Smooth muscle cell (in vitro differentiated cells): Measurements from ENCODE around the gene ZNF536. TPM values are rescaled to one million over a fixed set of nuclear protein-coding genes. Genes with fewer than 3 reads are reported as not detected.

Source experiments
- DNase-seq: peaks from one replicate; lab custom pipeline; 2025; ENCODE audit not compliant: unreplicated experiment; lab: John Stamatoyannopoulos, UW
- H2AFZ ChIP-seq: fragments of 200-600 bp; sonication (generic); 2 replicates; pipeline ENCODE4 v1.6.0; 2016; ENCODE audit warnings: antibody characterized with exemption, low read depth, mild to moderate bottlenecking
- H3F3A ChIP-seq: fragments of 200-600 bp; sonication (generic); 2 replicates; pipeline ENCODE4 v1.6.0; 2017; ENCODE audit warnings: antibody characterized with exemption, low read depth
- H3K27ac ChIP-seq: fragments of 200-600 bp; sonication (generic); 2 replicates; pipeline ENCODE4 v1.5.1; 2016; ENCODE audit warnings: low read depth, mild to moderate bottlenecking
- H3K27me3 ChIP-seq: fragments of 200-600 bp; sonication (generic); 2 replicates; pipeline ENCODE4 v1.6.1; 2016; ENCODE audit warnings: low read depth, mild to moderate bottlenecking
- H3K36me3 ChIP-seq: fragments of 200-600 bp; sonication (generic); 2 replicates; pipeline ENCODE4 v1.5.1; 2016; ENCODE audit warnings: low read depth
- H3K4me1 ChIP-seq: fragments of 200-600 bp; sonication (generic); 2 replicates; pipeline ENCODE4 v1.5.1; 2016; ENCODE audit warnings: low read depth
- H3K4me2 ChIP-seq: fragments of 200-600 bp; sonication (generic); 2 replicates; pipeline ENCODE4 v1.6.0; 2016; ENCODE audit warnings: mild to moderate bottlenecking
- H3K4me3 ChIP-seq: fragments of 200-600 bp; sonication (generic); 2 replicates; pipeline ENCODE4 v1.5.1; 2016; ENCODE audit warnings: mild to moderate bottlenecking
- H3K79me2 ChIP-seq: fragments of 200-600 bp; sonication (generic); 2 replicates; pipeline ENCODE4 v1.6.0; 2016; ENCODE audit warnings: low read depth, mild to moderate bottlenecking
- H3K9ac ChIP-seq: fragments of 200-600 bp; sonication (generic); 2 replicates; pipeline ENCODE4 v1.6.0; 2016; ENCODE audit warnings: low read depth
- H3K9me3 ChIP-seq: fragments of 200-600 bp; sonication (generic); replicated peaks from 2 replicates; pipeline ENCODE4 v1.5.1; 2016; ENCODE audit warnings: low read depth
- H4K20me1 ChIP-seq: fragments of 200-600 bp; sonication (generic); 2 replicates; pipeline ENCODE4 v1.6.0; 2016; ENCODE audit warnings: low read depth
- WGBS: methylation state at CpG from one replicate; pipeline ENCODE4 v1.1.7; 2016; ENCODE audit warnings: low lambda C conversion rate; 5-methylcytosine and 5-hydroxymethylcytosine counted together
- polyA plus RNA-seq: library from polyadenylated mRNA; unstranded; fragments of >200 nt; fragmentation: Nextera tagmentation; extraction: Ambion mirVana; gene quantifications from 2 replicates; pipeline ENCODE4 v1.2.1, GENCODE V29; 2016
- total RNA-seq: library from RNA; depleted of rRNA; stranded (reverse); fragments of >200 nt; gene quantifications from 2 replicates; pipeline ENCODE4 v1.2.3, GENCODE V29; 2014
- TF ChIP-seq, protein P1 (sequence below): fragments of 200-600 bp; sonication (generic); IDR thresholded peaks from 2 replicates; pipeline ENCODE4 v1.5.1; 2017; ENCODE audit warnings: borderline replicate concordance, mild to moderate bottlenecking, antibody characterized with exemption; ENCODE audit not compliant: insufficient read depth, poor library complexity, severe bottlenecking

ZNF536 gene
- total and polyA plus RNA-seq, 2 experiments from 2014 or later, result not detected

DNA sequence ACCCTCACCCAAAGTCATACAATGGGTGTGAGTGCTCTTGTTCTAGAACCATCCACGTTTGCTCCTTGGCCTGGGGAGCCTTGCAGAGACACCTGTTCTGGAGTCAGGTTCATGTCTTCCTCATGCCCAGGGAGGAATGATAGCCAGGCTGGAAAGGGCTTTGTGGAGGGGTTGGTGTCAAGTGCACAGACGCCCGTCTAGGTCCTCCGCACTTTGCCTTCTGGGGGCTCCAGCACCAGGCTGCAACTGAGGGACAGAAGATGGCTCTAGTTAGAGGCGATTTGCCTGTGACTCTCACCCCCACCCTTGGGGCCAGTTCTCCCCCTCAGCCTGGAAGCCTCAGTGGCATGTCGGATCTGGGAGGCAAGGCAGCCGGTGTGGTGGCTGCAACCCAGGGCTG lies 47.2 kb upstream of the ZNF536 start:
- Histone ChIP-seq H3K27ac (no peak overlapping the region), H3K4me3 (no peak overlapping the region), H2AFZ (no peak overlapping the region), H3K4me1 (no peaks in the 10 kb centered on the region), H3K9me3 (no peaks in the 10 kb centered on the region), H3K27me3 (no peaks in the 10 kb centered on the region), H3K36me3 (no peaks in the 10 kb centered on the region), H3K79me2 (no peaks in the 10 kb centered on the region), H3K4me2 (no peak overlapping the region), H3F3A (no peaks in the 10 kb centered on the region), H4K20me1 (no peaks in the 10 kb centered on the region), H3K9ac (no peak overlapping the region)
- no peak for DNase-seq
- TF ChIP-seq, protein P1, sequence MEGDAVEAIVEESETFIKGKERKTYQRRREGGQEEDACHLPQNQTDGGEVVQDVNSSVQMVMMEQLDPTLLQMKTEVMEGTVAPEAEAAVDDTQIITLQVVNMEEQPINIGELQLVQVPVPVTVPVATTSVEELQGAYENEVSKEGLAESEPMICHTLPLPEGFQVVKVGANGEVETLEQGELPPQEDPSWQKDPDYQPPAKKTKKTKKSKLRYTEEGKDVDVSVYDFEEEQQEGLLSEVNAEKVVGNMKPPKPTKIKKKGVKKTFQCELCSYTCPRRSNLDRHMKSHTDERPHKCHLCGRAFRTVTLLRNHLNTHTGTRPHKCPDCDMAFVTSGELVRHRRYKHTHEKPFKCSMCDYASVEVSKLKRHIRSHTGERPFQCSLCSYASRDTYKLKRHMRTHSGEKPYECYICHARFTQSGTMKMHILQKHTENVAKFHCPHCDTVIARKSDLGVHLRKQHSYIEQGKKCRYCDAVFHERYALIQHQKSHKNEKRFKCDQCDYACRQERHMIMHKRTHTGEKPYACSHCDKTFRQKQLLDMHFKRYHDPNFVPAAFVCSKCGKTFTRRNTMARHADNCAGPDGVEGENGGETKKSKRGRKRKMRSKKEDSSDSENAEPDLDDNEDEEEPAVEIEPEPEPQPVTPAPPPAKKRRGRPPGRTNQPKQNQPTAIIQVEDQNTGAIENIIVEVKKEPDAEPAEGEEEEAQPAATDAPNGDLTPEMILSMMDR, result no peak
- WGBS, result 87% methylated on average over 7 of the region's 7 CpGs

DNA sequence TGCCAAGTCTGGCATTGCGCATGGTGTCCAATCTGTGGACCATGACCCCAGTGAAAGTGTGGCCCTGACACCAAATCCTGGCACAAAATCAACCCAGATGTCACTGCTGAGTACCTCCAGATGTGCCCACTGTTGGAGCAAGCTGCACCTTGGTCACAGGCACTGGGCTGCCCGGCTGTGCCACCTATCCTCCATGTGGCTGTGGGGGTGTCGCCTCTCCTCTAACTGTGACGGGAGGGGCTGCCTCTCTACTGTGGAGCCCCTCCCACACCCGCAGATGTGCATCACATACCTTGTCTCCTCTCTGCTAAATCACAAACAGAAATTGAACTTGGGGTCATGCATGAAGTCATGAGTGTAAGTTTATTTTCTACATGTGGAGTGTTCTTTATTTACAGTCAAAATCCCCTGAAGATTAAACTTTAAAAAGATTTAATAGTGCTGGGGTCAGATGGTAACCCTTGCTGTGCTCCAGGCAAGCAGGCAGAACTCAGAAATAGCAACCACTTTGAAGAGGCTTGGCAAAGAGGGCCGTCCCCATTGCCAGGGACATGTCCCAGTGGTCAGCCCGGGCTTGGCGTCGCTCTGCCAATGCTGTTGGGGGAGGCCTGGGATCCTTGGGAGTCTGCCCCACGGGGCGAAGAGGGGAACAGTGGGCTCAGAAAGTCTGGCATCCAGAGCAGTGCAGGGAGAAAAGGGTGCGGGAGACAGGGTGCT lies 46.4 kb upstream of the ZNF536 start:
- 91% methylated on average over 12 of the region's 12 CpGs for WGBS
- H3K9me3 ChIP-seq, result no peaks in the 10 kb centered on the region
- H3K79me2 ChIP-seq, result no peaks in the 10 kb centered on the region
- no peaks in the 10 kb centered on the region for H3F3A ChIP-seq
- H3K9ac ChIP-seq, result no peak overlapping the region
- H3K4me3 ChIP-seq, result no peak overlapping the region
- H2AFZ ChIP-seq, result no peak overlapping the region
- H3K4me1 ChIP-seq, result no peaks in the 10 kb centered on the region
- H3K4me2 ChIP-seq, result no peak overlapping the region
- H3K27me3 ChIP-seq, result no peaks in the 10 kb centered on the region
- TF ChIP-seq, protein P1, result no peak
- no peaks in the 10 kb centered on the region for H3K36me3 ChIP-seq
- DNase-seq, result no peak
- no peaks in the 10 kb centered on the region for H4K20me1 ChIP-seq
- no peak overlapping the region for H3K27ac ChIP-seq

DNA sequence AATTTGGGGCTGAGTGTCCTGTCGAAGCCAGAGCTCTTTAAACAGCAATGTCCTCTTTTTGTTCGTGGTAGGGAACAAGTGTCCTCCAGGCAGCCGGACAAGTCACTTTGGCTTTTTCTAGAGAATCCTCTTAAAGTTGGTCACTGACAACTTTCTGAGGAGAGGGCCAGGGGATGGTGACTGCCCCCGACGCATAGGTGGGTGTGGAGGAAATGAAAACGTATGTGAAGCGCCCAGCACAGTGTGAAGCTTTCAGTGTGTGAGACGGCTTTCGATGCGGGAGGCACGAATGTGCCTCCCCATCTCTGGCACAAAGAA lies 45.8 kb upstream of the ZNF536 start:
- Histone ChIP-seq H3K4me2 (no peak overlapping the region), H3K79me2 (no peaks in the 10 kb centered on the region), H3K36me3 (no peaks in the 10 kb centered on the region), H3K4me1 (no peaks in the 10 kb centered on the region), H3F3A (no peaks in the 10 kb centered on the region), H4K20me1 (no peaks in the 10 kb centered on the region), H3K9ac (no peak overlapping the region), H3K9me3 (no peaks in the 10 kb centered on the region), H3K4me3 (no peak overlapping the region), H3K27me3 (no peaks in the 10 kb centered on the region), H2AFZ (no peak overlapping the region), H3K27ac (no peak overlapping the region)
- 84% methylated on average over 11 of the region's 11 CpGs for WGBS
- DNase-seq, result no peak
- TF ChIP-seq, protein P1, result no peak

DNA sequence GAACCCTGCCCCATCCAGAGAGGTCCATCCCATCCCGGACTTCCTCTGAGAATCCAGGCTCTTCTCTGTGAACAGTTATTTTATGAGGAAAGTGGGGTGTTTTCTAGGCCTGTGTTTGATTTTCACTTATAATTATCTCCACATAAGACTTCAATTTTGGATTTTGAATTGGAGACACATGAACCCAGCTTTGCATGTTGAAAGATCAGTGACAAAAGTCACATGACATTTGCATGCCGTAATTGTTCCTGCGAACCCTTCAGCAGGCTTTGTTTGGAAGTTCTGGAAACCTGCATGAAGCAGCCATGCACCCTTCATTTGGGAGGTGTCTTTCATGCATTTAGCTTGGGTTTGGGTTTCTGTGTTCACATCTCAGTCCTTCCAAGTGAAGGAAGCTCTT lies 44.9 kb upstream of the ZNF536 start:
- Histone ChIP-seq H4K20me1 (no peaks in the 10 kb centered on the region), H3K27ac (no peak overlapping the region), H2AFZ (no peak overlapping the region), H3K9ac (no peak overlapping the region), H3K79me2 (no peaks in the 10 kb centered on the region), H3K36me3 (no peaks in the 10 kb centered on the region), H3K9me3 (no peaks in the 10 kb centered on the region), H3K4me2 (no peak overlapping the region), H3K4me1 (no peaks in the 10 kb centered on the region), H3K27me3 (no peaks in the 10 kb centered on the region), H3K4me3 (no peak overlapping the region), H3F3A (no peaks in the 10 kb centered on the region)
- TF ChIP-seq, protein P1, result no peak
- DNase-seq, result no peak
- WGBS, result 93% methylated on average over 3 of the region's 3 CpGs
